ENCODE results near the gene ADCY10. TPM values are rescaled to one million over a fixed set of nuclear protein-coding genes. Genes with fewer than 3 reads are reported as not detected.
"Not testable (repeated sequence)": the region's sequence is repeated elsewhere in the genome, so short reads cannot be mapped to it uniquely, and the experiment has no call there.

The ADCY10 gene
- polyA plus RNA-seq, 1 donor from 2014 or later, result 0.49 TPM

GRCh38 chr1:167806235-167806634 lies 107.7 kb downstream of the ADCY10 start:
- H3K9me3 Mint-ChIP-seq, H3K27me3 Mint-ChIP-seq, H3K36me3 Mint-ChIP-seq, H3K4me3 Mint-ChIP-seq: not testable (repeated sequence)
- Mint-ChIP-seq H3K4me1 (peaks cover 17 to 21% (median 17%) of the 10 kb centered on the region in 3 donors), H3K27ac (peak overlapping the region in 1 of 3 donors; percentile 81)

GRCh38 chr1:167805041-167805556 lies 108.8 kb downstream of the ADCY10 start:
- H3K9me3 Mint-ChIP-seq, result no peaks in the 10 kb centered on the region
- H3K27me3 Mint-ChIP-seq, result no peaks in the 10 kb centered on the region
- peak overlapping the region; percentile 13 to 81 (median 32) for H3K27ac Mint-ChIP-seq
- H3K4me1 Mint-ChIP-seq, result peaks cover 17 to 21% (median 17%) of the 10 kb centered on the region in 3 donors
- H3K4me3 Mint-ChIP-seq, result peak overlapping the region in 2 of 4 donors; percentile 60 to 89
- no peaks in the 10 kb centered on the region for H3K36me3 Mint-ChIP-seq

- Mint-ChIP-seq H3K4me3 (peak overlapping the region in 1 of 4 donors; percentile 72), H3K4me1 (peaks cover 17 to 21% (median 17%) of the 10 kb centered on the region in 3 donors), H3K9me3 (no peaks in the 10 kb centered on the region), H3K27ac (no peak overlapping the region), H3K36me3 (no peaks in the 10 kb centered on the region), H3K27me3 (no peaks in the 10 kb centered on the region)
These were observed 110.4 kb downstream of the ADCY10 start for GRCh38 chr1:167803358-167804207.

GRCh38 chr1:167802235-167802634 lies 111.7 kb downstream of the ADCY10 start:
- Mint-ChIP-seq H3K4me1 (peaks cover 17 to 23% (median 17%) of the 10 kb centered on the region in 3 donors), H3K36me3 (no peaks in the 10 kb centered on the region), H3K27me3 (no peaks in the 10 kb centered on the region), H3K9me3 (no peaks in the 10 kb centered on the region), H3K27ac (no peak overlapping the region), H3K4me3 (peak overlapping the region in 1 of 4 donors; percentile 5)

GRCh38 chr1:167800251-167800650 lies 113.7 kb downstream of the ADCY10 start:
- no peak overlapping the region for H3K4me3 Mint-ChIP-seq
- H3K27ac Mint-ChIP-seq, result no peak overlapping the region
- peaks cover 13 to 19% (median 14%) of the 10 kb centered on the region in 3 donors for H3K4me1 Mint-ChIP-seq
- H3K36me3 Mint-ChIP-seq, result no peaks in the 10 kb centered on the region
- H3K9me3 Mint-ChIP-seq, result no peaks in the 10 kb centered on the region
- no peaks in the 10 kb centered on the region for H3K27me3 Mint-ChIP-seq

- Mint-ChIP-seq H3K27ac (no peak overlapping the region), H3K9me3 (no peaks in the 10 kb centered on the region), H3K27me3 (no peaks in the 10 kb centered on the region), H3K4me3 (no peak overlapping the region), H3K36me3 (no peaks in the 10 kb centered on the region), H3K4me1 (peaks cover 9 to 14% (median 9%) of the 10 kb centered on the region in 3 donors)
These were observed 114.2 kb downstream of the ADCY10 start for GRCh38 chr1:167799747-167800146.

- H3K36me3 Mint-ChIP-seq, result no peaks in the 10 kb centered on the region
- H3K27me3 Mint-ChIP-seq, result no peaks in the 10 kb centered on the region
- no peaks in the 10 kb centered on the region for H3K9me3 Mint-ChIP-seq
- no peak overlapping the region for H3K4me3 Mint-ChIP-seq
- H3K4me1 Mint-ChIP-seq, result peaks cover 4 to 6% (median 5%) of the 10 kb centered on the region in 3 donors
- H3K27ac Mint-ChIP-seq, result no peak overlapping the region
These were observed 115.0 kb downstream of the ADCY10 start for GRCh38 chr1:167798952-167799351.

GRCh38 chr1:167797015-167797414 lies 116.9 kb downstream of the ADCY10 start:
- H3K9me3 Mint-ChIP-seq, result no peaks in the 10 kb centered on the region
- H3K27ac Mint-ChIP-seq, result no peak overlapping the region
- H3K4me3 Mint-ChIP-seq, result no peak overlapping the region
- peaks cover 0 to 2% (median 0%) of the 10 kb centered on the region in 3 donors for H3K4me1 Mint-ChIP-seq
- H3K27me3 Mint-ChIP-seq, result no peaks in the 10 kb centered on the region
- no peaks in the 10 kb centered on the region for H3K36me3 Mint-ChIP-seq

- H3K27me3 Mint-ChIP-seq, result no peaks in the 10 kb centered on the region
- H3K27ac Mint-ChIP-seq, result no peak overlapping the region
- no peaks in the 10 kb centered on the region for H3K36me3 Mint-ChIP-seq
- H3K9me3 Mint-ChIP-seq, result no peaks in the 10 kb centered on the region
- peaks cover 0 to 2% (median 0%) of the 10 kb centered on the region in 3 donors for H3K4me1 Mint-ChIP-seq
- H3K4me3 Mint-ChIP-seq, result no peak overlapping the region
These were observed 117.9 kb downstream of the ADCY10 start for GRCh38 chr1:167795810-167796740.

GRCh38 chr1:167794043-167794442 lies 119.9 kb downstream of the ADCY10 start:
- Mint-ChIP-seq H3K36me3 (no peaks in the 10 kb centered on the region), H3K4me3 (no peak overlapping the region), H3K27me3 (no peaks in the 10 kb centered on the region), H3K9me3 (no peaks in the 10 kb centered on the region), H3K27ac (no peak overlapping the region), H3K4me1 (peaks cover 0 to 2% (median 0%) of the 10 kb centered on the region in 3 donors)

- Mint-ChIP-seq H3K4me1 (no peaks in the 10 kb centered on the region), H3K9me3 (no peaks in the 10 kb centered on the region)
These were observed 121.8 kb downstream of the ADCY10 start for GRCh38 chr1:167792188-167792565.

GRCh38 chr1:167791281-167792187 lies 122.4 kb downstream of the ADCY10 start:
- H3K9me3 Mint-ChIP-seq, result no peaks in the 10 kb centered on the region
- no peak overlapping the region for H3K4me3 Mint-ChIP-seq
- H3K36me3 Mint-ChIP-seq, result no peaks in the 10 kb centered on the region
- H3K4me1 Mint-ChIP-seq, result no peaks in the 10 kb centered on the region
- no peaks in the 10 kb centered on the region for H3K27me3 Mint-ChIP-seq
- H3K27ac Mint-ChIP-seq, result no peak overlapping the region

More at GRCh38 chr1:167792188-167792565, 121.8 kb downstream of the ADCY10 start:
- Mint-ChIP-seq H3K27me3 (no peaks in the 10 kb centered on the region), H3K4me3 (no peak overlapping the region), H3K27ac (no peak overlapping the region), H3K36me3 (no peaks in the 10 kb centered on the region)

GRCh38 chr1:167790117-167790516 lies 123.8 kb downstream of the ADCY10 start:
- Mint-ChIP-seq H3K27me3 (no peaks in the 10 kb centered on the region), H3K4me1 (no peaks in the 10 kb centered on the region), H3K4me3 (no peak overlapping the region), H3K9me3 (no peaks in the 10 kb centered on the region), H3K27ac (peak overlapping the region in 1 of 3 donors; percentile 43), H3K36me3 (no peaks in the 10 kb centered on the region)

GRCh38 chr1:167789501-167789900 lies 124.4 kb downstream of the ADCY10 start:
- Mint-ChIP-seq H3K4me1 (no peaks in the 10 kb centered on the region), H3K27ac (no peak overlapping the region), H3K9me3 (no peaks in the 10 kb centered on the region), H3K27me3 (no peaks in the 10 kb centered on the region), H3K4me3 (no peak overlapping the region), H3K36me3 (no peaks in the 10 kb centered on the region)
